Lower lobe of right lung (tissue), 2 donors: ENCODE data around the gene WDFY3. TPM values are rescaled to one million over a fixed set of nuclear protein-coding genes. Genes with fewer than 3 reads are reported as not detected.

ENCODE experiments used
- ATAC-seq, 2 donors: fragments of 200-7000 bp; cut with Tn5 transposase; one replicate each; pipeline ENCODE4 v1.9.1; 2020 to 2022; ENCODE audit warnings: mild to moderate bottlenecking in 2 of 2, moderate library complexity in 2 of 2
- DNase-seq: peaks from one replicate; pipeline ENCODE4 v3.0.0-alpha.2; 2020
- H3K27ac ChIP-seq: fragments of 200-600 bp; one replicate; pipeline ENCODE4 v1.8.0; 2022
- H3K27me3 ChIP-seq: fragments of 200-600 bp; one replicate; pipeline ENCODE4 v1.8.0; 2022; ENCODE audit warnings: low read depth
- H3K36me3 ChIP-seq: fragments of 200-600 bp; one replicate; pipeline ENCODE4 v1.8.0; 2022; ENCODE audit warnings: mild to moderate bottlenecking
- H3K4me1 ChIP-seq: fragments of 200-600 bp; one replicate; pipeline ENCODE4 v1.8.0; 2022
- H3K4me3 ChIP-seq: fragments of 200-600 bp; one replicate; pipeline ENCODE4 v1.8.0; 2022; ENCODE audit warnings: mild to moderate bottlenecking
- H3K9me3 ChIP-seq: fragments of 200-600 bp; one replicate; pipeline ENCODE4 v1.8.0; 2022
- intact Hi-C: fragments of 100-400 bp; cut with DNase I; formaldehyde crosslinking; loops from one replicate; pipeline ENCODE4 v1.11.0; 2022
- total RNA-seq: library from RNA; stranded (reverse); fragmentation: NEBNext Ultra II Directional; extraction: Animal tissue kit (Norgen Biotek cat#: 25700); gene quantifications from one replicate; pipeline ENCODE4 v1.2.1, GENCODE V29; 2021
- TF ChIP-seq, protein P1 (sequence below): fragments of 200-600 bp; IDR thresholded peaks from one replicate; pipeline ENCODE4 v1.8.0; 2022; ENCODE audit warnings: antibody characterized with exemption, mild to moderate bottlenecking
- donor health status: DM: no; HTN: yes; CAD: no; lungs with severe emphysema.

WDFY3 gene
- total RNA-seq, 1 donor from 2014 or later = 125 TPM

DNA sequence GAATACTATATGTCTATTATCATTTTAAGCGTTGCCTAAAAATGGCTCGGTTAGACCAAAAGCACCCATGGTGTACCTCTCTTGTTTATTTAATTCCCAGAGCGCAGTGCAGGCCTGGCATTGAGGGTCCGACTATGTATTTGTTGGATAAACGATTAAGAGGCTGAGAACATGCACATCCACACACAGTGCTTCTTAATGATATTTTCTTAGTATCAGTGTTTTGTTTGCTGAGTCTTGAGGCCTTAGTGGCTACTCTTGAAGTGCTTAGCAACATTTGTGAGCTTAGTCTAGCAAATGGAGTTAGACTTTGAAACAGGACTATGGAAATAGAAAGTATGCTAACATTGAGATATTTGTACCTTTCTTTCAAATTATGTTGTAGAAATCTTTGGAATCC lies 339.8 kb downstream of the WDFY3 start:
- Histone ChIP-seq H3K9me3 (no peaks in the 10 kb centered on the region), H3K4me1 (no peaks in the 10 kb centered on the region), H3K36me3 (no peaks in the 10 kb centered on the region), H3K27ac (no peak overlapping the region), H3K27me3 (no peaks in the 10 kb centered on the region), H3K4me3 (no peak overlapping the region)
- intact Hi-C loops = no loop called here
- ATAC-seq (no peak), DNase-seq (no peak)
- TF ChIP-seq, protein P1, sequence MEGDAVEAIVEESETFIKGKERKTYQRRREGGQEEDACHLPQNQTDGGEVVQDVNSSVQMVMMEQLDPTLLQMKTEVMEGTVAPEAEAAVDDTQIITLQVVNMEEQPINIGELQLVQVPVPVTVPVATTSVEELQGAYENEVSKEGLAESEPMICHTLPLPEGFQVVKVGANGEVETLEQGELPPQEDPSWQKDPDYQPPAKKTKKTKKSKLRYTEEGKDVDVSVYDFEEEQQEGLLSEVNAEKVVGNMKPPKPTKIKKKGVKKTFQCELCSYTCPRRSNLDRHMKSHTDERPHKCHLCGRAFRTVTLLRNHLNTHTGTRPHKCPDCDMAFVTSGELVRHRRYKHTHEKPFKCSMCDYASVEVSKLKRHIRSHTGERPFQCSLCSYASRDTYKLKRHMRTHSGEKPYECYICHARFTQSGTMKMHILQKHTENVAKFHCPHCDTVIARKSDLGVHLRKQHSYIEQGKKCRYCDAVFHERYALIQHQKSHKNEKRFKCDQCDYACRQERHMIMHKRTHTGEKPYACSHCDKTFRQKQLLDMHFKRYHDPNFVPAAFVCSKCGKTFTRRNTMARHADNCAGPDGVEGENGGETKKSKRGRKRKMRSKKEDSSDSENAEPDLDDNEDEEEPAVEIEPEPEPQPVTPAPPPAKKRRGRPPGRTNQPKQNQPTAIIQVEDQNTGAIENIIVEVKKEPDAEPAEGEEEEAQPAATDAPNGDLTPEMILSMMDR = no peak

DNA sequence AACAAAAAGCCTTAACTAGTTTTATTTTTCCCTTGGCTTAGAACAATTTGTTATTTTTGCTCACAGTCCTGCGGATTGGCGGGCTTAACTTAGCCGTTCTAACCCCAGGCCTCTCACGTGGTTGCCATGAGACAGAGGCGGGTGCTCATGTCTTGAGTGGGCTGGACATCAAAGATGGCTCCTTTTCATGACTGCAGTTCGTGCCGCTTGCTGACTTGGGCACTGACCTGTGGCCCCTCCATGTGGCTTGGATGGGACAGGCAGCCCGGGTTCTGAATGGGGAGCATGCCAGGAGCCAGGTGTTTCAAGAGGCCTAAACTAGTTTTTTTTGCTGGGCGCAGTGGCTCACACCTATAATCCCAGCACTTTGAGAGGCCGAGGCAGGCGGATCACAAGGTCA lies 342.8 kb downstream of the WDFY3 start:
- Histone ChIP-seq H3K9me3 (no peaks in the 10 kb centered on the region), H3K4me3 (no peak overlapping the region), H3K27me3 (no peaks in the 10 kb centered on the region), H3K4me1 (no peaks in the 10 kb centered on the region), H3K36me3 (no peaks in the 10 kb centered on the region), H3K27ac (no peak overlapping the region)
- intact Hi-C loops = no loop called here
- ATAC-seq = no peak
- DNase-seq = no peak
- TF ChIP-seq, protein P1 = no peak

DNA sequence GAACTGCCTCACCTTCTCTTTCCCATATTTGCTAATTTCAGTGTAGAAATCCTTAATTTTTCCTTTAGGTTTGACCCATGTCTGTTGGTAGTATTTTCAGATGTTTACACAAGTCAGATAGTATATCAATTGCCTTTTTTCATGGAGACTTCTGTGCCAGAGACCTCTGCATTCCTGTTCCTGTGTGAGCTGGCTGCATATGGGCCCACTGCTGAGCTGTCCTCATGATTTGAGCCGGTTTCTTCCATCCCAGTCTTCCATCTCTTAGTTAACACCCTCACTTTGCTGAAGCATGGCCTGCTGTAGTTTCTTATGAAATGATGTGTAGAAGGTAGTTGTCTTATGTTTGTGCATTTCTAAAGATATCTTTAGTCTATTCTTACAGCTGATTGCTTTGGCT lies 343.5 kb downstream of the WDFY3 start:
- TF ChIP-seq, protein P1 = no peak
- no peak overlapping the region for H3K4me3 ChIP-seq
- ATAC-seq = no peak
- H3K9me3 ChIP-seq = no peaks in the 10 kb centered on the region
- no peak overlapping the region for H3K27ac ChIP-seq
- no peaks in the 10 kb centered on the region for H3K27me3 ChIP-seq
- no peak for DNase-seq
- no peaks in the 10 kb centered on the region for H3K4me1 ChIP-seq
- H3K36me3 ChIP-seq = no peaks in the 10 kb centered on the region
- intact Hi-C loops = no loop called here
